Epithelial cell of esophagus (primary cell): Measurements from ENCODE around the gene PRRT4.

Experiments
- DNase-seq: peaks from one replicate; pipeline ENCODE4 v3.0.0; 2010; ENCODE audit warnings: low read depth
- H3K4me3 ChIP-seq: 2 replicates; pipeline ENCODE4 v1.5.1; 2011; ENCODE audit warnings: mild to moderate bottlenecking, low read length, control low read depth
- TF ChIP-seq, protein P1 (sequence below): IDR thresholded peaks from 2 replicates; pipeline ENCODE4 v1.5.1; 2011; ENCODE audit warnings: low read depth, mild to moderate bottlenecking, low read length, control low read depth, inconsistent platforms; ENCODE audit not compliant: insufficient read depth; ENCODE audit errors: missing control alignments

The PRRT4 gene

GRCh38 chr7:128360359-128360678 is 1.2 kb downstream of the PRRT4 start:
- DNase-seq = no peak
- TF ChIP-seq, protein P1, sequence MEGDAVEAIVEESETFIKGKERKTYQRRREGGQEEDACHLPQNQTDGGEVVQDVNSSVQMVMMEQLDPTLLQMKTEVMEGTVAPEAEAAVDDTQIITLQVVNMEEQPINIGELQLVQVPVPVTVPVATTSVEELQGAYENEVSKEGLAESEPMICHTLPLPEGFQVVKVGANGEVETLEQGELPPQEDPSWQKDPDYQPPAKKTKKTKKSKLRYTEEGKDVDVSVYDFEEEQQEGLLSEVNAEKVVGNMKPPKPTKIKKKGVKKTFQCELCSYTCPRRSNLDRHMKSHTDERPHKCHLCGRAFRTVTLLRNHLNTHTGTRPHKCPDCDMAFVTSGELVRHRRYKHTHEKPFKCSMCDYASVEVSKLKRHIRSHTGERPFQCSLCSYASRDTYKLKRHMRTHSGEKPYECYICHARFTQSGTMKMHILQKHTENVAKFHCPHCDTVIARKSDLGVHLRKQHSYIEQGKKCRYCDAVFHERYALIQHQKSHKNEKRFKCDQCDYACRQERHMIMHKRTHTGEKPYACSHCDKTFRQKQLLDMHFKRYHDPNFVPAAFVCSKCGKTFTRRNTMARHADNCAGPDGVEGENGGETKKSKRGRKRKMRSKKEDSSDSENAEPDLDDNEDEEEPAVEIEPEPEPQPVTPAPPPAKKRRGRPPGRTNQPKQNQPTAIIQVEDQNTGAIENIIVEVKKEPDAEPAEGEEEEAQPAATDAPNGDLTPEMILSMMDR = no peak
- H3K4me3 ChIP-seq = no peak overlapping the region

DNA sequence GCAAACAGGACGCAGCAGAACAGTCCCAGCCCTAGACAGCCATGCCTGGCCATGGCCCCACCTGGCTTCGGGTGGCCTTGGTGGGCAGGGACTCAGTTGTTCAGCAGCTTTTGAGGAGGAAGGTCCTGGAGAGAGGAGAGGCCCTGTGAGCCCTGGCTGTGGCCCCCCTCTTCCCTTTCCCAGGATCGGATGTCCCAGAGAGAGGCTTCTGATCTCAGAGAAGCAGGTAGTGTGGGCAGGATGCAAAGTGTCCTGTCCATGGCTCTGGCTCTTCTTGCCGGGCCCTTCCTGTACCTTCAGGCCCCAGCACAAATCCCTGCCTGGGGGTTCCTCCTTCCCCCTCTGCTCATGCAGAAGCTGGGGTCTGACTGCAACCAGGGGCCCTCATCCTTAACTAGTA is 1.6 kb downstream of the PRRT4 start:
- DNase-seq = no peak
- H3K4me3 ChIP-seq = no peak overlapping the region
- TF ChIP-seq, protein P1 = no peak

DNA sequence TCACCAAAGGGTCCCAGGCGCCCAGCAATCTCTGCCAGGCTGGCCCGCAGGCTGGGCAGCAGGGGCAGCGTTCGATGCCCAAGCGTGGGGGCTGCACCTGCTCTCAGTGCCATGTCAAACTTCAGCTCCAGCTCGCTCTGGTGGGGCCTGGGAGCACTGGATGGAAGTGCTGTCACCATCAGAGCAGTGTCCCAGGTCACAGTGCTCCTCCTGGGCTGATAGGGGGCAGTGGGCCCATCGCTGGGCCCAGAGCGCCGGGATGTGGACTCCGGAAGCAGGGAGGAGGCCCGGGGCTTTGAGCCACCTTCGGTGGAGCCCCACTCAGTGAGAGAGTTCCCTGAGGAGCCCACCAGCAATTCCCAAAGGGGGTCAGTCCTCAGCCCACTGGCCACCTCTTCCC is 2.2 kb downstream of the PRRT4 start:
- TF ChIP-seq, protein P1 = no peak

DNA sequence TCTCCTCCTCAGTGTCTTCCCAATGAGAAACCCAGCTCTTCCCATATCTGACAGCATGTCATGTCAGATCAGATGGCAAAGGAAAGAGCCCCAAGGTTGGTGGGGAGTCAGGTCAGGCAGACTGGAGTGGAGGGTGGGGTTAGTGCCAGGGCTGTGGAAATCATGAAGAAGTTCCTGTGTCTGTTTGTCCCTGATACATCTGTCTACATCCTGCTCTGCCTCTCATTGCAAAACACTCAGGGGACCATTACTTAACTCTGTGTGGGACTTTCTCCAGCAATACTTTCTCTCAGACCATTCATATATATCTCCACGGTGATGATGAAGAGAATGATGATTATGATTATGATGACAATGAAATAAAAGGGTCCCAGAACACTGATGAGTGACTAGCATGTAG is 3.3 kb downstream of the PRRT4 start:
- TF ChIP-seq, protein P1 = no peak
- H3K4me3 ChIP-seq = no peak overlapping the region
- no peak for DNase-seq

More for the DNA sequence above, 2.2 kb downstream of the PRRT4 start:
- no peak overlapping the region for H3K4me3 ChIP-seq
- DNase-seq = no peak

DNA sequence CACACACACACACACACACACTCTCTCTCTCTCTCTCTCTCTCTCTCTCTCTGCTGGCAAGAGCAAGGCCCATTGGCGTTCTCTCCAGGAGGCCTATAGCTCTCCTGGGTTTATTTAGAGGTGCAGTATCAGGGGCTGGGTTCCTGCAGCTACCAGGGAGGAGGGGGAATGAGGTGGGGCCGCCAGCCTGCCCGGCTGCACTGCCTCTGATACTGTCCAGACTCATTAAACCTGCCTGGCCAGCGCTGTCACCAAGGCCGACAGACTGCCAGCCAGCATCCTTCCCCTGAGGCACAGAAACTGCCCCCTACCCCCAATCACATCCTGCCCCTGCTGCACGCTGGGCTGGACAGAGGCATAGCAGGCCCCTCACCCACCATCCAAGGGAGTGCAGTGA is 4.3 kb downstream of the PRRT4 start:
- DNase-seq = no peak
- H3K4me3 ChIP-seq = no peak overlapping the region
- TF ChIP-seq, protein P1 = no peak

DNA sequence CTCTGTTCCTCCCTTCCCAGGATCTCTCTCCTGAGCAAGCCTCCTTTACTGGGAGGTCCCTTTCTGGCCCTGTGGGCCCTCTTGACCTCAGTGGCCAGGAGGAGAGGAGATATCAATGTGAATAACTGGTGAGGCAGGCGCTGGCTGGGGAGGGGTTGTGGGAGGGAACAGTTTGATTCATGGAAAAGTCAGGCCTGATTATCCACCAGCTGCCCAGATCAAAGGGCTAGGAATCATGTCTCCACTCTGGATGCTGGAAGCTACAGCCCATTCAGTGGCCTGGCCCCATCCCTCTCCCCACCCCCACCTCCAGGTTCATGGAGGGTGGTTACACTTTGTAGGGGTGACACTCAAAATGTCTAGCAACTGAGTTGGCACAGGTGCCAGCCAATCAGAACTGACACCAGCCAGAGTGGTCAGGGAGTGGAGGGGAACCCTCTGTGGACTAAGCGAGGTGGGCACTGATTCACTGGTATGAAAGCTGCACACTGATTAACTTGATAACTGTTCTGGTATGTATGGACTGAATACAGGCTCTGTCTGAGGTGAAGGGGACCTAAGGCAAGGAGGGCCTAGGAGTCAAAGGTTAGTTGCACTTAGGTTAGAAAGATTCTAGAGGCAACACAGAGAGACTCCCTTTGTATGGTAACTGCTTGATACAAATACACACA is 4.8 kb downstream of the PRRT4 start:
- DNase-seq = no peak
- TF ChIP-seq, protein P1 = no peak

DNA sequence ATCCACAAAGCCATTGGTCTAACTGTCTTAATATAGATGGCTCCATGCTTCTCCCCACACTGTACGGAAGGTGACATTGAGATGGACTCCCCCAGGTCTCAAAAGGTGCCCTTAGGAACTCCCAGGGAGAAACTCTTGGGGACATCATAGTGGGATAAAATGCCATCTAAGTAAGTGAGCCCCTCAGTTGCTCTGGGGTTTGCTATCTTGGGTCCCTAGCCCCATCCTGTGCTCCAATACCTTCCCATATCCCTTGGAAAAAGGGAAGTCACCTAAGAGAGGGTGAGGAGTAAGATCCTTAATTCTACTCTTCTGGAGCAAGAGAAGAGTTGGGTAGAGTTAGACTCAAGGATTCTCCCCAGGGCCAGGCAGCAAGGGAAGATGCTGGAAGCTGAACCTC is 7.9 kb downstream of the PRRT4 start:
- H3K4me3 ChIP-seq = no peak overlapping the region
- TF ChIP-seq, protein P1 = no peak
- no peak for DNase-seq

More for the DNA sequence above, 4.8 kb downstream of the PRRT4 start:
- H3K4me3 ChIP-seq = no peak overlapping the region
